HUES64 (cell line): Measurements from ENCODE around the gene TMPRSS5. TPM values are rescaled to one million over a fixed set of nuclear protein-coding genes. Genes with fewer than 3 reads are reported as not detected.

Source experiments
- H3K27ac ChIP-seq: 2 replicates; pipeline ENCODE4 v1.7.0; 2013; ENCODE audit warnings: low read depth, low read length, inconsistent platforms
- H3K27me3 ChIP-seq: 2 replicates; pipeline ENCODE4 v1.6.1; 2013; ENCODE audit warnings: mild to moderate bottlenecking, low read length; ENCODE audit not compliant: insufficient read depth
- H3K36me3 ChIP-seq: 2 replicates; pipeline ENCODE4 v1.6.1; 2013; ENCODE audit warnings: mild to moderate bottlenecking, low read length; ENCODE audit not compliant: insufficient read depth
- H3K4me1 ChIP-seq: 2 replicates; pipeline ENCODE4 v1.6.1; 2013; ENCODE audit warnings: mild to moderate bottlenecking, low read length, moderate library complexity; ENCODE audit not compliant: insufficient read depth
- H3K4me3 ChIP-seq: 2 replicates; pipeline ENCODE4 v1.5.1; 2013; ENCODE audit warnings: mild to moderate bottlenecking, low read length, moderate library complexity
- H3K9ac ChIP-seq: 2 replicates; pipeline ENCODE4 v1.6.1; 2013; ENCODE audit warnings: mild to moderate bottlenecking, low read depth, low read length
- H3K9me3 ChIP-seq: 2 replicates; pipeline ENCODE4 v1.6.1; 2013; ENCODE audit warnings: low read depth, low read length; ENCODE audit not compliant: insufficient read depth
- WGBS: fragments of 150-250, 120-280 bp; methylation state at CpG from one replicate; pipeline ENCODE4 v1.1.7; 2013; ENCODE audit warnings: missing lambda C conversion rate; 5-methylcytosine and 5-hydroxymethylcytosine counted together
- polyA plus RNA-seq, 2 experiments: library from polyadenylated mRNA; stranded (reverse); fragments of 50-300 nt; gene quantifications; one replicate each; pipeline ENCODE4 v1.2.3, GENCODE V29; 2013

The TMPRSS5 gene
- 0.20 TPM for polyA plus RNA-seq (2013, experiment 1 of 2)
- polyA plus RNA-seq (2013, experiment 2 of 2), result 0.57 TPM

GRCh38 chr11:113705871-113706655, at the start of gene TMPRSS5:
TMPRSS5 (minus strand) TSS chr11:113706308; CDS start chr11:113706224, 84 bp downstream.
- Histone ChIP-seq H3K4me1 (peaks cover 9% of the 10 kb centered on the region; the same call in 1 of the 2 replicates), H3K9ac (no peak within 1 kb of the TSS), H3K27ac (no peak within 1 kb of the TSS), H3K36me3 (no peaks in the 10 kb centered on the region), H3K27me3 (no peaks in the 10 kb centered on the region), H3K4me3 (no peak within 1 kb of the TSS), H3K9me3 (peaks cover 10% of the 10 kb centered on the region; the same call in 1 of the 2 replicates)
- WGBS, result 95% methylated on average over 7 of the region's 7 CpGs

DNA sequence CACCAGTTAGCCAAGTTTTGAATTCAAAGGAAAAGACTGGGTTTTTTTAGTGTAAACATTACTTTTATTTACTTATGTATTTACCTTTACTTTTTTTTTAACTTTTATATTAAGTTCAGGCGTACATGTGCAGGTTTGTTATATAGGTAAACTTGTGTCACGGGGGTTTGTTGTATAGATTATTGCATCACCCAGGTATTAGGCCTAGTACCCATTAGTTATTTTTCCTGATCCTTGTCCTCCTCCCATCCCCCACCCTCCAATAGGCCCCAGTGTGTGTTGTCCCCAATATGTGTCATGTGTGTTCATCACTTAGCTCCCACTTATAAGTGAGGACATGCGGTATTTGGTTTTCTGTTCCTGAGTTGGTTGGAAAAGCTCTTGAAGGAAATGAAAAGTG, 46.8 kb upstream of the TMPRSS5 start:
- no peak overlapping the region for H3K9ac ChIP-seq
- no peaks in the 10 kb centered on the region for H3K9me3 ChIP-seq
- H3K36me3 ChIP-seq, result peaks cover 70% of the 10 kb centered on the region
- no peaks in the 10 kb centered on the region for H3K27me3 ChIP-seq
- H3K27ac ChIP-seq, result no peak overlapping the region
- no peak overlapping the region for H3K4me3 ChIP-seq
- WGBS, result no CpG with 5 or more reads among the region's 3 CpGs
- H3K4me1 ChIP-seq, result no peaks in the 10 kb centered on the region

GRCh38 chr11:113736323-113736722, 30.2 kb upstream of the TMPRSS5 start:
- H3K27ac ChIP-seq, result no peak overlapping the region
- WGBS, result 92% methylated on average over 1 of the region's 1 CpG
- H3K27me3 ChIP-seq, result no peaks in the 10 kb centered on the region
- no peaks in the 10 kb centered on the region for H3K9me3 ChIP-seq
- H3K9ac ChIP-seq, result no peak overlapping the region
- H3K4me1 ChIP-seq, result no peaks in the 10 kb centered on the region
- H3K36me3 ChIP-seq, result peaks cover 85% of the 10 kb centered on the region
- no peak overlapping the region for H3K4me3 ChIP-seq

DNA sequence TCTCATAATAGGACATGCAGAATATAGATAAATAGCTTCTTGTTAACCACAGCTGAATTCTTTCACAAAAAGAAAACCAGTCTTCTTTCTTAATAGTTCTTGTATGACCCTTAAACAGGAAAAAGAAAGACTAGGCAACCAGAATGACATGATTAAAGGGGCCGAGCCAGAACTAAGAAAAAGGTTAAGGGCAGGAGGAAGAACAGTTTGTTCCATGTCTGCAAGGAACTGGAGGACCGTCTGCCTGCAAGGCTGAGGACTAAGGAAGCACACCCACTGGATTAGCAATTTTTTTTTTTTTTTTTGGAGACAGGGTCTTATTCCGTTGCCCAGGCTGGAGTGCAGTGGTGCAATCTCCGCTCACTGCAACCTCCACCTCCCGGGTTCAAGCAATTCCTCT, 26.0 kb upstream of the TMPRSS5 start:
- Histone ChIP-seq H3K9ac (no peak overlapping the region), H3K27ac (no peak overlapping the region), H3K36me3 (peaks cover 42% of the 10 kb centered on the region), H3K9me3 (no peaks in the 10 kb centered on the region), H3K4me1 (no peaks in the 10 kb centered on the region), H3K4me3 (no peak overlapping the region), H3K27me3 (no peaks in the 10 kb centered on the region)
- WGBS, result 97% methylated on average over 5 of the region's 5 CpGs

GRCh38 chr11:113730887-113731726, 25.0 kb upstream of the TMPRSS5 start:
- Histone ChIP-seq H3K27me3 (no peaks in the 10 kb centered on the region), H3K9ac (no peak overlapping the region), H3K4me3 (no peak overlapping the region), H3K27ac (no peak overlapping the region), H3K4me1 (no peaks in the 10 kb centered on the region), H3K36me3 (peaks cover 32% of the 10 kb centered on the region), H3K9me3 (no peaks in the 10 kb centered on the region)
- WGBS, result 65% methylated on average over 4 of the region's 4 CpGs

- Histone ChIP-seq H3K36me3 (peaks cover 18% of the 10 kb centered on the region), H3K27ac (no peak overlapping the region), H3K9ac (no peak overlapping the region), H3K4me3 (no peak overlapping the region), H3K9me3 (no peaks in the 10 kb centered on the region), H3K27me3 (no peaks in the 10 kb centered on the region), H3K4me1 (no peaks in the 10 kb centered on the region)
- WGBS, result 60% methylated on average over 4 of the region's 5 CpGs
These were observed 23.3 kb upstream of the TMPRSS5 start for GRCh38 chr11:113729456-113729855.

- H3K9me3 ChIP-seq, result no peaks in the 10 kb centered on the region
- H3K27me3 ChIP-seq, result no peaks in the 10 kb centered on the region
- peaks cover 13% of the 10 kb centered on the region for H3K36me3 ChIP-seq
- 96% methylated on average over 3 of the region's 3 CpGs for WGBS
- no peak overlapping the region for H3K9ac ChIP-seq
- no peaks in the 10 kb centered on the region for H3K4me1 ChIP-seq
- H3K4me3 ChIP-seq, result no peak overlapping the region
- no peak overlapping the region for H3K27ac ChIP-seq
These were observed 22.7 kb upstream of the TMPRSS5 start for GRCh38 chr11:113728814-113729213.

DNA sequence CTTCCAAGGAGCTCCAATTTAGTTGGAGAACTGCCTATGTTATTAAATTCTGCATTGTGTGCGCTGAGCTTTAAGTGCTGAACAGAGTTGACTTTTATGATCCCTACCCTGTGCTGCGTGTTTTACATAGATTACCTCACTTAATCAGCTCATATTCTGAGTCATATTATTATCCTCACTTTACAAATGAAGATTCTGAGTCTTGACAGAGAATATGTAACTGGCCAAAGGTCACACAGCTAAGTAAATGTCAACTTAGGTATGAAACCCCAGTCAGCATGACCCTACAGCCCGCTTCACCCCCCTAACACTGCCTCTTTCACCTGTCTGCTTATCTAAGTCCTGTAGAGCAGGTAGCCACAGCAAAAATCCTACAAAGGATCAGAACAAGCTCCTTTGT, 19.8 kb upstream of the TMPRSS5 start:
- Histone ChIP-seq H3K4me3 (no peak overlapping the region), H3K9ac (no peak overlapping the region), H3K36me3 (no peaks in the 10 kb centered on the region), H3K4me1 (no peaks in the 10 kb centered on the region), H3K27ac (no peak overlapping the region), H3K27me3 (no peaks in the 10 kb centered on the region), H3K9me3 (no peaks in the 10 kb centered on the region)
- WGBS, result 90% methylated on average over 3 of the region's 3 CpGs

- Histone ChIP-seq H3K9me3 (no peaks in the 10 kb centered on the region), H3K4me1 (no peaks in the 10 kb centered on the region), H3K27ac (no peak overlapping the region), H3K9ac (no peak overlapping the region), H3K36me3 (no peaks in the 10 kb centered on the region), H3K4me3 (no peak overlapping the region), H3K27me3 (no peaks in the 10 kb centered on the region)
- 97% methylated on average over 5 of the region's 5 CpGs for WGBS
These were observed 19.3 kb upstream of the TMPRSS5 start for GRCh38 chr11:113725407-113725806.

DNA sequence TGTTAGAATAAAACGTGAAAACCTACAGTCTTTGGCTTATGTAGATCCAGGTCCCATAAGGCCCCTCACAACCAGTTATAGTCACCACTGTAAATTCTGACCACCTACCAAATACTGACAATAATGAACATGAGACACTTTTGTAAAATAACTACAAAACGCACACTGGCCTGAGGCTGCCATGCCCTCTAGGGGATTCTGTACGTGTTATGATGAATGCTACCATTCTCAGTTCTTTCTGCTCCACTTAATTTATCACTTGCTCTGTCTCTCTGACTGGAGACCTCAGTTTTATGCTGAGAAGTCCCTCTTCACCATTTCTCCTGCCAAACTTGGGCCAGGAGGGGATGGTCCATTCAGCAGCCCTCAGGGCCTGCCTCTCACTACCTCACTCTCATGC, 18.7 kb upstream of the TMPRSS5 start:
- H3K27ac ChIP-seq, result no peak overlapping the region
- H3K4me1 ChIP-seq, result no peaks in the 10 kb centered on the region
- 93% methylated on average over 3 of the region's 3 CpGs for WGBS
- no peak overlapping the region for H3K4me3 ChIP-seq
- no peaks in the 10 kb centered on the region for H3K27me3 ChIP-seq
- no peak overlapping the region for H3K9ac ChIP-seq
- no peaks in the 10 kb centered on the region for H3K36me3 ChIP-seq
- no peaks in the 10 kb centered on the region for H3K9me3 ChIP-seq

- no peaks in the 10 kb centered on the region for H3K4me1 ChIP-seq
- no peak overlapping the region for H3K9ac ChIP-seq
- H3K27me3 ChIP-seq, result no peaks in the 10 kb centered on the region
- no peaks in the 10 kb centered on the region for H3K9me3 ChIP-seq
- H3K27ac ChIP-seq, result no peak overlapping the region
- no peaks in the 10 kb centered on the region for H3K36me3 ChIP-seq
- no peak overlapping the region for H3K4me3 ChIP-seq
- 90% methylated on average over 4 of the region's 4 CpGs for WGBS
These were observed 17.7 kb upstream of the TMPRSS5 start for GRCh38 chr11:113723787-113724186.
